Measurements from ENCODE around the gene ORAI3.

ORAI3 gene

DNA sequence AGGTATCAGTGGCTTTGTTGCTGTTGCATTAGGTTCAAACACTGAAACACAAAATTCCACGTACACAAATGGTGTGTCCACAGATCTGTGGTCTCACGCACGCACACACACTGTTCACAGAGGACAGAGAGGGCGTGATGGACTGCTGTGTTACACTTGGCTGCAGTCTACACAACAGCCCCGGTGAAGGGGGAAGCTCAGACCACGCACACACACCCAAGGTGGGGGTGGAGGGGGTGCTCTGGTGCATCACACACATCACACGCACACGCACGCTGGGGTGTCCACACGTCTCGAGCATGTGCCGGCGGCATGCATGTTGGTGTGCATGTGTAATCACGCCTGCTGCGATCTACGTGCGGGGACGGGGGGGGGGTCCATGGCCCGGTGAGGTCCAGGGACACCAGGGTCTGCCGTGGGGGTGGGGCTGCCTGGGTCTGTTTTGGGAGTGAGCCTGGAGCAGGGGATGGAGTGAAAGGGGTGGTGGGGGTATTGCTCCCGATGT, 43.5 kb downstream of the ORAI3 start:
- no peak for DNase-seq (ENCODE audit: low read depth)

GRCh38 chr16:30992931-30993816, 44.3 kb downstream of the ORAI3 start:
- no peak for DNase-seq (ENCODE audit: low read depth)

DNA sequence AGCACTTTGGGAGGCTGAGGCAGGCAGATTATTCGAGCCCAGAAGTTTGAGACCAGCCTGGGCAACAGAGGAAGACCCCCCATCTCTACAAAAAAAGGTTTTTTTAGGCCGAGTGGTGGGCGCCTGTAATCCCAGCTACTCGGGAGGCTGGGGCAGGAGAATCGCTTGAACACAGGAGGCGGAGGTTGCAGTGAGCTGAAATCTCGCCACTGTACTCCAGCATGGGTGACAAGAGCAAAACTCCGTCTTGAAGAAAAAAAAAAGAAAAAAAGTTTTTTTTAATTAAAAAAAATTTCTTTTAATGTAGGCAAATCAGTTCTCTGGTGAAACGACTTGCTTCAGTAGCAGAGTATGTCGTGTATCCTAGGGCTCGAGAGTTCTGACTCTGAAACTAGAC, 47.1 kb downstream of the ORAI3 start:
- no peak for DNase-seq (ENCODE audit: low read depth)

GRCh38 chr16:30996324-30996984, 47.6 kb downstream of the ORAI3 start:
- DNase-seq (ENCODE audit: low read depth): no peak

GRCh38 chr16:30996985-30997724, 48.3 kb downstream of the ORAI3 start:
- DNase-seq (ENCODE audit: low read depth): peak; percentile 68

DNA sequence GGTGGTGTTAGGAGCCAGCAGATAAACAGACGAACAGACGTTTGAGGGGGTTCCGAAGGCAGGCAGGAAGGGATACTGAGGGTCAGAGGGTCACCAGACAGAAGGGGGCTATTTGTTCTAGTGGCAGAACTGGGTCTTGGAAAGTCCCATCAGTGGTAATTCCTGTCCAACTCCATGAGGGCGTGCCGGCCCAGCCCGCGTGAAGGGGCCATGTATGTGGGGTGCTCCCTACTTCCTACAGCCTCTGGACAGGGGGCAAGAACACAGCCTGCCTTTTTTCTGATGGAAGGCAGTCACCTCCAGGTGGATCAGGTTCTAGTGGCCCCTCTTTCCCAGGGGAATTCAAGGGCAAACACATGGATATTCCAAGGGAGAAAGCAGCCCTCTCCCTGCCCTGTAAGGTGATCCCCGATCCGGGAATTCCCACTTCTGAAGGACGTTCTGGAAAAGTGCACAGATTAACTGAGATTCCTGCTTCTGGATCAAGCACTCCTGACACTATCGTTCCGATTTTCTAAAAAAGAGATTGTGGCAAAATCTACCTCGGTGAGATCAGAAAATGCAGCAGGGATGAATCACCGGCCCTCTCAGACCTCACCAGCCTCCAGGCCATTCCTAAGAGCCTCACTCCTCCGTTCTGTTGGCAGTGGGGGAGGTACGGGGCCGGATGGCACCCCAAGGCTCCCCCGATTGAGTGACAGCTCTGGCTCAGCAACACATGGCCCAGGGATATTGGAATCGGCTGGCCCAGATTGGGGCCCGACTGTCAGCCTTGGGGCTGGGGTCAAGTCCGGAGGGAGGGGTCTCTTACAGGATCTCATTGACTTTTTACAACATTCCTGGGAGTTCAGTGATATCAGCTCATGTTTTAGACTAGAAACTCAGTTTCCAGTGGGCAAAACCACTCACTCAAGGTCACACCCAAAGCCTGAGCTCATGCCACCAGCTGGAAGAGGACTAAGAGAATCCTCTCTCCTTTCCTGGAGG, 49.1 kb downstream of the ORAI3 start:
- no peak for DNase-seq (ENCODE audit: low read depth)

GRCh38 chr16:30998852-30999761, 50.2 kb downstream of the ORAI3 start:
- DNase-seq (ENCODE audit: low read depth): no peak

DNA sequence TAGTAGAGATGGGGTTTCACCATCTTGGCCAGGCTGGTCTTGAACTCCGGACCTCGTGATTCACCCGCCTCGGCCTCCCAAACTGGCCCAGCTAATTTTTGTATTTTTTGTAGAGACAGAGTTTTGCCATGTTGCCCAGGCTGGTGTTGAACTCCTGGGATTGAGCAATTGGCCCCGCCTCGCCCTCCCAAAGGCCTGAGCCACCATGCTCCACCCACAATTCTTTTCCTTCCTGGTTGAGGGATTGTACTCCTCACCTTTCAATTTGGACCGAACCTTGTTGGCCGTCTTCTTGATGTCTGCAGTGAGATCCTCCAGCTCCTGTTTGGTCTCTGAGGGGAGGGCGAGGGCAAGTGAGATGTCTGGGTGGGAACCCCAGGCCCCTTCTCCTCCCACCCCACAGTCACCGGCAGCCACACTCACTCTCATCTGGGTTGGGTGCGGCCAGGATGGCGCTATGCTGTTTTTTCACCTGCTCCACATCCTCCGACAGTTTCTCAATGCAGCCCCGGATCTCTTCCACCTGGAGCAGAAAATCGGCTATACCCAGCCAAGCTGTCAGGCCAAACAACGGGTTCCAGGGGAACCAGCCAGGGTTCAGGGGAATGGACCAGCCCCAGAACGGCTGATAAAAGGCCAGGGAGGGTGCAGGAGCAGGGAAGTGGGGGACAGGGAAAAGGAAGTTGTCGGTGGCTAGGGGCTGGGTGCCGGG, 52.0 kb downstream of the ORAI3 start:
- no peak for DNase-seq (ENCODE audit: low read depth)

DNA sequence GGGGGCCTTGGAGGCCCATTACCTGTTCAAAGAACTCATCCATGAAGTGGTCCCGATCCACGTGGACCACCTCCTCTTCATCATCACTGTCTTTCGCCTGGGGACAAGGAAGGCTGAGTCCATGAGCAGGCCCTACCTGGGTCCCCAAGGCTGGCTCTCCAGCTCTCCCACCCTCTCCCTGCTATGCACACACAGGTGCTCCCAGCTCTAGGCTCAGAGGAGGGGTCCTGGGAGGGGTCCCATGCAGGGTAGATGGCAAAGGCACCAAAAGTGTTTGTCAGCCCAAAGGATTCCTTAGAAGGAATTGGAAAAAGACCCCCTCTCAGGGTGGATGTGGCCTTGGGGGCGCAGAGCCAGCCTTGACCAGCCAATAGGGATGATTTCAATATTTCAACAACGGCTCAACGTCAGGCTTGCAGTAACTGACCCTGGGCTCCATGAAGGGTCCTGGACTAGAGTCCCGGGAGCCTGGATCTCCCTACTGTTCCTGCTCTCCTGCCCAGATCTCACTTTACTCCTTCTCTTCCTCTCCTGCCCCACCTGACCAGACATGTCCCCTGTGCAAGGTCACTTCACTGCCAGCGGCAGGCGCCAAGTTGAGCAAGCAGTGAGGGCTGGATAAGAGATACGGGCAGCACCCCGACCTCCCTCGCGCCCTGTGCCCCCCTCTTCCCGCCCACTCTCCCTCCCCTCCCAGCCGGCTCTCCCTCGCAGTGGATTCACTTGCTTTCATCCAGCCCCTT, 52.8 kb downstream of the ORAI3 start:
- DNase-seq (ENCODE audit: low read depth): no peak

DNA sequence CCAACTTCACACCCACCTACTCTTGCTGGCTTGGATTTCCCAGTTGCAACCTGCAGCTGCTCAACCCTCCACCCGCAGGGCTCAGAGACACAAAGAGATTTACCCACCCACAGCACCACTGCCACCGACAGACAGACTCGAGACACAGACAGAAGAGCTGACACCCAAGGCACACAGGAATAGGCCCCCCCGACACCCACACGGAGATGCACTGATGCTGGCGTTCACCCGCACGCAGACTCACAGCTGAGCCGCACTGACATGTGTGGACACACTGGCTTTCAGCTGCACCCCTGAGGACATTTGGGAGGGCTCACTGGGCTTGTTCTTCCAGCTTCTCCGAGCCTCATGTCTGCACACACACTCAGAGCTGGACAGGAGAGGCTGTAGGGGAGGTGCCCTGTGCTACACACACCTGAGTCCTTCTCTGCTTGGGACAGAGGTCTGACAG, 53.4 kb downstream of the ORAI3 start:
- DNase-seq (ENCODE audit: low read depth): no peak

GRCh38 chr16:31002862-31003341, 54.0 kb downstream of the ORAI3 start:
- no peak for DNase-seq (ENCODE audit: low read depth)

DNA sequence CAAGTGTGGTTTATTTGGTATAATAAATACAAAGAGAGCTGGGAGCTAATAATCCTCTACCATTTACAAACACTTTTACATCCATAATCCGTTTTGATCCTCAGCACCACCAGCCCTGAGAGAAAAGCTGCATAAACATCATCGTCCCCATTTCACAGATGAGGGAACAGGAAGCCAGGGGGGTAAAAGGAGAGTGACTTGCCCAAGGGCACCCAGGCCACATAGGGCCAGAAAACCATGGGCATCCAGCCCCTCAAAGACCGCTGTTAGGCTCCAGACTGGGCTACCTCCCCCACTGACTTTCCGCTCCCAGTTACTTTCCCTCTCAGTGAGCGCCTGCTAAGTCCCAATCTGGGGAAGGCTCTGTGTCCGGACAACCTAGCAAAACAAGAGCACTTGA, 54.9 kb downstream of the ORAI3 start:
- DNase-seq (ENCODE audit: low read depth): no peak

All from stimulated activated CD4-positive, alpha-beta T cell treated with anti-CD3 and anti-CD28 coated beads, Interleukin-2, amount 100 ng/mL, for 4 hours (primary cell).